Subcutaneous adipose tissue (tissue), 4 donors: Measurements from ENCODE around the gene RNF212B. TPM values are rescaled to one million over a fixed set of nuclear protein-coding genes. Genes with fewer than 3 reads are reported as not detected.

Experiments
- small RNA-seq: library from RNA; depleted of rRNA; stranded (forward); fragments of <200 nt; gene quantifications from one replicate; pipeline ENCODE3, GENCODE V24; 2016
- total RNA-seq, 4 donors: library from RNA; depleted of rRNA; stranded (reverse); fragments of >200 nt; gene quantifications; one replicate each; pipeline ENCODE4 v1.1.0, GENCODE V29; 2016
- TF ChIP-seq, protein P1 (sequence below): fragments of 450-650 bp; IDR thresholded peaks from one replicate; pipeline ENCODE4 v1.5.1; 2016; ENCODE audit warnings: low read depth, mild to moderate bottlenecking, control low read depth, antibody characterized with exemption, moderate library complexity

RNF212B gene
- total RNA-seq, 4 donors from 2014 or later = not detected

GRCh38 chr14:23310546-23310945, 72.8 kb downstream of the RNF212B start:
- TF ChIP-seq, protein P1, sequence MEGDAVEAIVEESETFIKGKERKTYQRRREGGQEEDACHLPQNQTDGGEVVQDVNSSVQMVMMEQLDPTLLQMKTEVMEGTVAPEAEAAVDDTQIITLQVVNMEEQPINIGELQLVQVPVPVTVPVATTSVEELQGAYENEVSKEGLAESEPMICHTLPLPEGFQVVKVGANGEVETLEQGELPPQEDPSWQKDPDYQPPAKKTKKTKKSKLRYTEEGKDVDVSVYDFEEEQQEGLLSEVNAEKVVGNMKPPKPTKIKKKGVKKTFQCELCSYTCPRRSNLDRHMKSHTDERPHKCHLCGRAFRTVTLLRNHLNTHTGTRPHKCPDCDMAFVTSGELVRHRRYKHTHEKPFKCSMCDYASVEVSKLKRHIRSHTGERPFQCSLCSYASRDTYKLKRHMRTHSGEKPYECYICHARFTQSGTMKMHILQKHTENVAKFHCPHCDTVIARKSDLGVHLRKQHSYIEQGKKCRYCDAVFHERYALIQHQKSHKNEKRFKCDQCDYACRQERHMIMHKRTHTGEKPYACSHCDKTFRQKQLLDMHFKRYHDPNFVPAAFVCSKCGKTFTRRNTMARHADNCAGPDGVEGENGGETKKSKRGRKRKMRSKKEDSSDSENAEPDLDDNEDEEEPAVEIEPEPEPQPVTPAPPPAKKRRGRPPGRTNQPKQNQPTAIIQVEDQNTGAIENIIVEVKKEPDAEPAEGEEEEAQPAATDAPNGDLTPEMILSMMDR = no peak

GRCh38 chr14:23316300-23316699, 78.6 kb downstream of the RNF212B start:
- TF ChIP-seq, protein P1 = no peak

- TF ChIP-seq, protein P1 = no peak
These were observed 82.2 kb downstream of the RNF212B start for GRCh38 chr14:23319746-23320583.

- TF ChIP-seq, protein P1 = no peak
These were observed 83.1 kb downstream of the RNF212B start, which contains the start of gene PABPN1 for GRCh38 chr14:23320584-23321571. TSS of gene PABPN1 (plus strand) at chr14:23321457. CDS start at chr14:23321470, 13 bp downstream.

DNA sequence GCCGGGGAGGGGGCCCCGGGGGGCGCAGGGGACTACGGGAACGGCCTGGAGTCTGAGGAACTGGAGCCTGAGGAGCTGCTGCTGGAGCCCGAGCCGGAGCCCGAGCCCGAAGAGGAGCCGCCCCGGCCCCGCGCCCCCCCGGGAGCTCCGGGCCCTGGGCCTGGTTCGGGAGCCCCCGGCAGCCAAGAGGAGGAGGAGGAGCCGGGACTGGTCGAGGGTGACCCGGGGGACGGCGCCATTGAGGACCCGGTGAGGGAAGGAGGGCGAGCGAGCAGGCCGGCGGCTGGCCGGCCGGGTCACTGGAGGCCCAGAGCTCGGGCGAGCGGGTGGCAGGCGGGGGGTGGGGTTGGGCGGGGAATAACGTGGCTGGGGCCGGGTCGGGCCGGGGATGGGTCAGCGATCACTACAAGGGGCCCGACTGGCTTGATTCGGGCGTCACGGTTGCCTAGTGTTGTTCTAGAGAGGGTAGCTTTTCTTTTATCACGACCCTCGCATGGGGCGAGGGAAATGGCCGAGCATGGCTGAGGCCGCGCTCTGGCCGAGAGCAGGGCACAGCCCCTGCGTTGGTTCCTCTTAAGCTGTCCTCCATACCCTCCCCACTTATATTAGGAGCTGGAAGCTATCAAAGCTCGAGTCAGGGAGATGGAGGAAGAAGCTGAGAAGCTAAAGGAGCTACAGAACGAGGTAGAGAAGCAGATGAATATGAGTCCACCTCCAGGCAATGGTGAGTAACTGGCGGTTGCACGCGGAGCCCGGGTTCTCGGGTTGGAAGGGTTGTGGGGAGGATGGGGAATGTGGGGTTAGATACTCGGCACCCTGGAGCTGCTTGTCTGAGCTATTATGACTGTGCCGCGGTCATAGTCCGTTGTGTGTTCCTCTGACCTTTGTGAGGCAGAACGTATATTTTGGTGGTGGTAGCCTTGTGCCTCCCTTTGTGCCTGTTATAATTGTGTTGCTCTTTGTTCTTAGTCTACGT, 84.1 kb downstream of the RNF212B start:
- TF ChIP-seq, protein P1 = no peak

Small RNA genes lying within 50 kb of the gene (small RNA-seq; reads per million reads assigned to genes)
- not detected for gene AL049829.1
- not detected for gene RNU6-1046P

Other genes with a start within 250 kb of the RNF212B start
- 10 to 100 TPM in 3 of 4 donors, 1 to 10 TPM in 1; 6.8 to 13.9 (median 12.3) TPM for gene C14orf93, start 227.8 kb upstream of the RNF212B start, total RNA-seq
- gene PSMB5, start 203.0 kb upstream of the RNF212B start, total RNA-seq = 100 to 1,000 TPM in 2 of 4 donors, 10 to 100 TPM in 2; 81.6 to 131 (median 104) TPM
- not detected for gene PSMB11, start 195.7 kb upstream of the RNF212B start, total RNA-seq
- gene CDH24, start 180.4 kb upstream of the RNF212B start, total RNA-seq = 1 to 10 TPM; 1.5 to 4.1 (median 1.8) TPM
- 100 to 1,000 TPM in 2 of 4 donors, 10 to 100 TPM in 2; 89.6 to 124 (median 109) TPM for gene ACIN1, start 142.8 kb upstream of the RNF212B start, total RNA-seq
- gene C14orf119, start 142.4 kb upstream of the RNF212B start, total RNA-seq = 10 to 100 TPM; 22.3 to 45.0 (median 41.7) TPM
- not detected for gene CIROP, start 132.9 kb upstream of the RNF212B start, total RNA-seq
- gene CEBPE, start 118.7 kb upstream of the RNF212B start, total RNA-seq = under 1 TPM in 1 of 4 donors, not detected in 3; 0.68 TPM
- 10 to 100 TPM; 45.7 to 83.8 (median 61.4) TPM for gene SLC7A8, start 54.3 kb upstream of the RNF212B start, total RNA-seq
- gene HOMEZ, start 48.2 kb downstream of the RNF212B start, total RNA-seq = 10 to 100 TPM in 1 of 4 donors, 1 to 10 TPM in 3; 5.4 to 11.1 (median 7.4) TPM
- gene PPP1R3E, start 64.9 kb downstream of the RNF212B start, total RNA-seq = 10 to 100 TPM in 2 of 4 donors, 1 to 10 TPM in 2; 7.3 to 12.6 (median 9.3) TPM
- 10 to 100 TPM; 32.1 to 75.9 (median 50.6) TPM for gene BCL2L2, start 68.9 kb downstream of the RNF212B start, total RNA-seq
- gene PABPN1, start 83.5 kb downstream of the RNF212B start, total RNA-seq = 10 to 100 TPM; 31.8 to 56.1 (median 42.5) TPM
- 1 to 10 TPM; 1.8 to 5.5 (median 4.2) TPM for gene SLC22A17, start 115.0 kb downstream of the RNF212B start, total RNA-seq
- 10 to 100 TPM in 2 of 4 donors, 1 to 10 TPM in 2; 8.5 to 12.8 (median 9.8) TPM for gene EFS, start 127.2 kb downstream of the RNF212B start, total RNA-seq
- not detected for gene IL25, start 134.9 kb downstream of the RNF212B start, total RNA-seq
- gene CMTM5, start 139.1 kb downstream of the RNF212B start, total RNA-seq = not detected
- not detected for gene MYH6, start 170.3 kb downstream of the RNF212B start, total RNA-seq
- gene MYH7, start 197.7 kb downstream of the RNF212B start, total RNA-seq = not detected
- 10 to 100 TPM; 20.5 to 43.4 (median 35.1) TPM for gene NGDN, start 231.8 kb downstream of the RNF212B start, total RNA-seq